GM18517 (cell line): ENCODE results near the gene NOXA1.
"Not testable (repeated sequence)": the region's sequence is repeated elsewhere in the genome, so short reads cannot be mapped to it uniquely, and the experiment has no call there.

Experiments used
- ATAC-seq: cut with Tn5 transposase; IDR thresholded peaks from one replicate; pipeline ENCODE4 v1.9.1; 2021; ENCODE audit warnings: mild to moderate bottlenecking, moderate library complexity; ENCODE audit not compliant: unreplicated experiment

The NOXA1 gene

DNA sequence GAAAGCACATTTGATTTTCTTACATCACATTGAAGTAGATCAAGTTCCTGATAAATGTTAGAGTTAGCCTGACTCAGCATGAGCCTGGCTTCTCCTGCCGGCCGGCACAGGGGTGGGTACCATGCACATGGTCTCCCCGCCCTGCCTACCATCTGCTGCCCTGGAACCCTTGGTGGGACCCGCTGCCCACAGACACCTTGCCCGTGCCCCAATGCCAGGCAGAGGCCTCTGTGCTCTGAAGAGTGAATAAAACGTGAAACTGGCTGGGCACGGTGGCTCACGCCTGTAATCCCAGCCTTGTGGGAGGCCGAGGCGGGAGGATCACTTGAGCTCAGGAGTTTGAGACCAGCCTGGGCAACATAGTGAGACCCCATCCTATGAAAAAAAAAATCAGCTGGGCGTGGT lies 17.5 kb upstream of the NOXA1 start:
- ATAC-seq: no peak

GRCh38 chr9:137406085-137406760 lies 17.0 kb upstream of the NOXA1 start:
- ATAC-seq: no peak

DNA sequence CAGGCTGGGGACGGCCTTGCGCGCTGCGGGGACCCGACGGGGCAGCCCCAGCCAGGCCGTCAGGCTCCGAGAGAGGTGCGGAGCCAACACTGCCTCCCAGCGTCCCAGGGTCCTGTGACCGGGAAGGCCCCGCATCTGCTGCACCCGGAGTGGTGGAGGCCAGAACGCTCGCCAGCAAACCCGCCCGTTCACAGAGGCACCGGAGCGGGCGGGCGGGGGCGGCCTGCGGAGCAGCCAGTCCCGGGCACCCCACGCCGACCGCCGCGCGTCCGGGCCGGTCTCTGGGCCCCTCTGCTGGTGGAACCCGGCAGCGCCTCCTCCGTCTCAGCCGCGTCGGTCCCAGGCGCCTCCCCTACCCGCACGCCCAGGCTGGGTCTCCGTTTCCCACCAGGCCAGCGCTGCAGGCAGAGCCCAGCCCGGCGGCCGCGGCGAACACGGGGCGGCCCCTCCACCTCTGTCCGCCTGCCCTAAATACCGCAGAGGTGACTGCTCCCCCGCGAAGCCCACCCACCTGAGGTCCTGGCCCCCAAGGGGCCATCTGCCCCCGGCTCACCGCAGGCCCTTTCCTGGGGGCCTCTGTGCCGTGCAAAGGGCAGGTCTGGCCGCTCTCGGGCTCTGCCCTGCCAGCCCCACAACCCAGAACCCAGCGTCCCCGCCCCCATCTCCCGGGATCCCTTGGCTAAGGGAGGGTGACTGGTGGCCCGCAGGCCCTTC lies 16.2 kb upstream of the NOXA1 start:
- ATAC-seq: no peak

DNA sequence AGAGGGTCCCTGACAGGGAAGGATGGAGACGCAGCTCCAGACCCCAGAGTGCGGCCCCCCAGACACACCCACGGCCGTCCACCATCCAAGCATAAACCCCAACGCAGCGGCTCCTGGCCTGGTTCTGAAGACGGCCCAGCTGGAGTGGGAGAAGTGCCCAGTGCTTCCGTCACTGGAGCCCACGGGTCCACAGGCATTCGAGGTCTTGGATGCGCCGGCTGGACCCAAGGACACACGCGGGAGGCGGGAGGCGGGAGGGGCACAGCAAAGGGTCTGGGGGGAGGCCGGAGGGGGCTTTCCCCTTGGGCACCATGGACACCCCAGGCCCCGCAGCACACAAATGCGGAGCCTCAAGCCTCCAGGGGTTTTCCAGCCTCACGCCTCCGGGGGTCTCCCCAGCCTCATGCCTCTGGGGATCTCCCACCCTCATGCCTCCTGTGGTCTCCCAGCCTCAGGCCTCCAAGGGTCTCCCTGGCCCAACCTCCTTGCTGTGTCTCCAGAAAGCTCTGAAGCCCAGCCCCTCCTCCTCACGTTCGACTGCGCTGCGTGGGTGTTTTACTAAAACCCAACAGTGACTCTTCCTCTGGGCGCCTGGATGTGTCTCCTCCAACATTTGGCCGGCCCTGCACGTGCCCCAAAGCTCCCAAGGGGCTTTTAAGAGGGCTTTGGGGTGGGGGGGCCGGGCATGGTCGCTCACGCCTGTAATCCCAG lies 15.4 kb upstream of the NOXA1 start:
- ATAC-seq: no peak

DNA sequence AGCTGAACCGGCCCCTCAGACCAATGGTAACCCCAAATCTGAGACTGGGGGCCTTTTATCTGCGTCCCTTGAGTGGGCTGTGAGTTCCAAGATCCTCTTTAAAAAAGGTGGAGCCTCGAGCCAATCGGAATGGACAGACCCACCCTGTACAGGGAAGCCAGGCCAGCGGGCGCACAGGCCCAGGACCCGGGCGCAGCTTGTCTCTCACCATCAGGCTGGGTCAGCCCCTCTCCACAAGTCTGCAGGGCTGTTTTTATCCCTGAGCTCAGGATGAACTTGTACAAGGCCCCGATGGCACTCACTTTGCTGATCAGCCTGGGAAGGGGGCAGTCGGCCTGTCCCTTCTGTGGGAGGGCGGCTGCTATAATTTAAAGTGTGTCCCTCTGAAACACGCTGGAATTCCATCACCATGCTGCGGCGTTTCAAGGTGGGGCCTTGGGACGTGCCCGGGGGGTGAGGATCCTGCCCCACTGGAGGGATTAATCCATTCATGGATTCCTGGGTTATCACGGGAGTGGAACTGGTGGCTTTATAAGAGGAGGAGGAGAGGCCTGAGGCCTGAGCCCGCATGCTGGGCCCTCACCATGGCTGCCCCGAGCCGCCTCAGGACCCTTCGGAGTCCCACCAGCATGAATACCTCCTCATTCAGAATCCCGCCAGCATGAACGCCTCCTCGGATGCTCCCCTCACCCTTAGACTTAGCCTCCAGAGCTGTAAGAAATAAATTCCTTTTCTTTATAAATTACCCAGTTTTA lies 14.4 kb upstream of the NOXA1 start:
- ATAC-seq: no peak

DNA sequence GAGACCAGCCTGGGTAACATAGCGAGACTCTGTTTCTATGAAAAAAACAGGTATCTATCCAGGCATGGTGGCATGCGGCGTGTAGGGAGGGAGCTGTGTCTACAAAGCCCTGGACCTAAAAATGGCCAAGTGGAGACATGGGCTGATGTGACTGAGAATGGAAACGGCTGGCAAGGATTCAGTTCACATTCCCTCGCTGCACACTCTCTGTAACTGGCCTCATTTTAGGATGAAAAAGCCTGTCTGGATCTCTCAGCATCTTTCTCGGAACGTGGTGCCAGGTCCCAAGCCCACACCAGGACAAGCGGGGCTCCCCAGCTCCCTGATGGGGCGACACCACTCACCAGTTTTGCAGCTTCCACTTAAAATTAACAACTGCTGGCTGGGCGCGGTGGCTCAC lies 13.7 kb upstream of the NOXA1 start:
- no peak for ATAC-seq

DNA sequence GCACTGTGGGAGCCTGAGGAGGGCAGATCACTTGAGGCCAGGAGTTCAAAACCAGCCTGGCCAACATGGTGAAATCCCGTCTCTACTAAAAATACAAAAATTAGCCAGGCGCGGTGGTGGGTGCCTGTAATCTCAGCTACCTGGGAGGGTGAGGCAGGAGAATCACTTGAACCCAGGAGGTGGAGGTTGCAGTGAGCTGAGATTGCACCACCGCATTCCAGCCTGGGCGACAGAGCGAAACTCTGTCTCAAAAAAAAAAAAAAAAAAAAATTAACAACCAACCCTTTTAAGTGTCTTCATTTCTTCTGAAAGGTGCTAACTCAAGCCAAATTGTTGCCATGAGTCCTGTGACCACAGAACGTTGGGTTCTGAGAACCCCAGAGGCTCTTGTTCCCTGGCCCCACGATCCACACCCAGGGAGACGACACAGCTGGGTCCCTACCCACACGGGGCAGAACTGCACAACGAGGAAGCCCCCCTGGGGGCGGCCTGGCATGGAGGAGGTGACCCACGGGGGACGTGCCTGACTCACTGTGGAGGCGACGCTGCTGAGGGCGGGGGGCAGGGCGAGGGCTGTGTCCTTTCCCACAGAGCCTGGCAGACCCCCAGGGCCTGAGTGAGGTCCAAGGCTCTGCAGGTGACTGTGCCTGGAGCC lies 12.8 kb upstream of the NOXA1 start:
- ATAC-seq: not testable (repeated sequence)

DNA sequence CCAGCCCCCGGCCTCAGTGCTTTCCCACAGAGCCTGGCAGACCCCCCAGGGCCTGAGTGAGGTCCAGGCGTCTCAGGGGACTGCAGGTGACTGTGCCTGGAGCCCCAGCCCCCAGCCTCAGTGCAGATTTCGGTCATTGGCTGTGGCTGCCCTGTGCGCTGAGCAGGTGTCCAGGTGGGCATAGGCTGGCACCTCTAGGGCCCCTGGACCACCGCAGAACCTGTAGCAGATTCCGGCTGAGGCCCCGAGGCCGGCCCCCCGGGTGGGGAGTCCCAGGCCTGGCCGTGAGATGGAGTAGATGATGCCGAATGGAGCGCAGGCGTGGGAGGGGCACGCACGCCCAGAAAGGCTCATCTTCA lies 12.3 kb upstream of the NOXA1 start:
- ATAC-seq: no peak

GRCh38 chr9:137411260-137411644 lies 11.9 kb upstream of the NOXA1 start:
- ATAC-seq: no peak

DNA sequence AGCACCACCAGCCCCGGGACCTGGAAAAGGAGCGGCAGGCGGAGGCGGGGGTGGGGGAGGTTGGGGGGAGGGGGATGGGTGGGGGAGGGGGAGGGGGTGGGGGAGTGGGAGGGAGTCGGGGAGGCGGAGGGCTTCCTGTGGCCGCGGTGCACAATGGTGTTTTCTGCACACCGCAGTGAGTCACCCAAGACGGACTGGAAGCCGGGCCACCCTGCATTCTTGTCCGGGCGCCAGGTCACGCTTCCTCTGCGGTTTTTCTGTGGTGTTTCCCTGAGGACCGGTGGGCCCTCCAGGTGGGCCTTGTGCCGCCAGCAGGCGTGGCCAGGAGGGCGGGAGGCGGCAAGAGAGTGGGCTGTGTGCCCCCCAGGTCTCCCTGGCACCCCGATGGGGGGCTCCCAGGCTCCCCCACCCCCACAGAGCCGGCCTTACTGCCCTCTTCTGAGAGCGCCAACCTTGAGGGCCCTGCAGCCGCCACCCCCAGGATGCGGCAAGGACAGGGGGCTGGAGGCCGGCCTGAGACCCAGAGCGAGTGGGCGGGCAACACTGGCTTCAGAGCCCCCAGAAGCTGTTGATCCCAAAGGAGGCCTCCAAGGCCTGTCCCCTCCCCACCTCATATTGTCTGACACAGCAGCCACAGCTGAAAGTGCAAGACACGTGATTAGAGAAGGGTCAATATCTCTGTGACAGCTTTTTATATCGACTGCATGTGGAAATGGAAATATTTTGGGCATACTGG lies 11.4 kb upstream of the NOXA1 start:
- ATAC-seq: no peak

GRCh38 chr9:137412431-137412830 lies 10.8 kb upstream of the NOXA1 start:
- no peak for ATAC-seq

- no peak for ATAC-seq
Observed at GRCh38 chr9:137415451-137415850, 7.7 kb upstream of the NOXA1 start.

DNA sequence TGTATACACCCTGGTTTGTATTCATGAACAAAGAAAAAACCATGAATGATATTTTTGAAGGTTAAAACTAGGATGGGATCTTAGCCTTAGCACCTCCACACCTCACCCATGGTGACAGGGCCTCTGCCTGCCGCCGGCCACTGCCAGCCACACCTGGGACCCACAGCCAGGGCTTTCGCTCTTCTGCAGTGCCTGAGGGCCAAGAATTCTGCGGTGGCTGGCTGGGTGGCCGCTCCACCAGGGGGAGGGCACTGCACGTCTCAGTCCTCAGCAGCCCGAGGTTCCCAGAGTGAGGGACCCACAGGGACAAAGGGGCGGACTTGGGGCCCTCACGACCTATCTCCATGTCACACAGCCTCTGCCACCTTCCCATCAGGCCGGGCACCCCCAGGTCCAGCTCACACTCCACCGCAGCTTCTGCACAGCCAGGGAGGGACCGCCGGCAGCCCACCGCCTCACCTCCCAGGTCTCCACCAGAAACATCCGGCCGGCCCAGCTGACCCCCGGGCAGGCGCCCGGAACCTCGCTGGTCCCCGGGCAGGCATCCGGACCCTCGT lies 7.1 kb upstream of the NOXA1 start:
- ATAC-seq: no peak

DNA sequence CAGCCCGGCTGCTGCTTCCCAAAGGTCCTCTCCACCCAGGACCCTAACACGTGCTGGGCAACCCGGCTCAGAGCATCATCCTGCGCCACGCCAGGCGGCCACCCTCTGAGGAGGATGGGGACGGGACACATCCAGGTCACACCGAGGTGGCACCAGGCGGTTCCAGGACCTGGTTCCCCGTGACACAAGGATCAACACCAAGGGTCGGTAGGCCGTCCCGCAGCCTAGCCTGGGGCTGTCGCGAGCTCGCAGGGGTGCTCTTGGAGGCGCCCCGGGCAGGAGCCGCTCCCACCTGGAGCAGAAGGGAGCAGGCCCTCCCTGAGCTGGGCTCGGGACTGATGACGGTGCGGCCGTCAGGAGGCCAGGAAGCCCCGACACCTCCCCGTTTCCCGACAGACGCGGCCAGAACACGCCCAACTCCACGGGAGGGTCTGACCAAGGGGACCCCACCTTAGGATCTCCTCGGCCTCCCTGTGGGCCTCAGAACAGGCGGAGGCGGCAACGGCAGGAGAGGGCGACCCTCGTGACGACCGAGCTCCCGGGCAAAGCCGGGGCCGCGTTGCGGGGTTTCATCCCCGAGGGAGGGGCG lies 6.5 kb upstream of the NOXA1 start:
- ATAC-seq: no peak

- no peak for ATAC-seq
Observed at GRCh38 chr9:137417161-137418021, 5.8 kb upstream of the NOXA1 start.

GRCh38 chr9:137421838-137422603 lies 1.2 kb upstream of the NOXA1 start:
- no peak for ATAC-seq

DNA sequence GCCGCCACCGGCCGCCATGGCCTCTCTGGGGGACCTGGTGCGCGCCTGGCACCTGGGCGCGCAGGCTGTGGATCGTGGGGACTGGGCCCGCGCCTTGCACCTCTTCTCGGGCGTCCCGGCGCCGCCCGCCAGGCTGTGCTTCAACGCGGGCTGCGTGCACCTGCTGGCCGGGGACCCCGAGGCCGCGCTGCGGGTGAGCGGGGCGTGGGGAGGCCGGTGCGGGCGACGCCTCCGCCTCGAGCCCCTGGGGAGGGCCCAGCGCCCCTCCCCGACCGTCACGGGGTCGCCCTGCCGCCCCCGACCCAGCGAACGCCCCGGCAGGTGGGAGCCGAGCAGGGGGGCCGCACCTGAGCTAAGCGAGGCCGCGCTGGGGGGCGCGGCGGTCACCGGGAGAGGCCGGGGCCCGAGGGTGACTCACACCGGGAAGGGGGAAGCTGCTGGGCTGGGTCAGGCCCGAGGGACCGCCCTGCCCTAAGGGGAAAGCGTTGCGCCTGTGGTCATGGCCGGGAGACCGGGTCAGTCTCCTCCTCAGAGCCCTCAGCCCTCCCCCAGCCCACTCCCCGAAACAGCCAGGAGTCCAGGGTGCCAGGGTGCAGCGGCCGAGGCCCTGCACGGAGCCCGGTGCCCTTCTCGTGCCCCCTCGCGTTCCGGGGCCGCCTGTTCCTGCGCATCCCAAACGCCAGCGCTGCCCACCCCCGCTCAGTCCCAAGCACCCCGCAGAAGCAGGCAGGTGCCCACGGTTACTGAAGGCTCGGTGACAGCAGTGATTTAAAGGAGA lies 510 bp downstream of the NOXA1 start:
- ATAC-seq: peak; percentile 31
